HG02870 (cell line): ENCODE results near the gene CD68.

Experiments
- ATAC-seq: cut with Tn5 transposase; IDR thresholded peaks from one replicate; pipeline ENCODE4 v1.9.1; 2021; ENCODE audit warnings: mild to moderate bottlenecking, moderate library complexity; ENCODE audit not compliant: unreplicated experiment

CD68 gene

DNA sequence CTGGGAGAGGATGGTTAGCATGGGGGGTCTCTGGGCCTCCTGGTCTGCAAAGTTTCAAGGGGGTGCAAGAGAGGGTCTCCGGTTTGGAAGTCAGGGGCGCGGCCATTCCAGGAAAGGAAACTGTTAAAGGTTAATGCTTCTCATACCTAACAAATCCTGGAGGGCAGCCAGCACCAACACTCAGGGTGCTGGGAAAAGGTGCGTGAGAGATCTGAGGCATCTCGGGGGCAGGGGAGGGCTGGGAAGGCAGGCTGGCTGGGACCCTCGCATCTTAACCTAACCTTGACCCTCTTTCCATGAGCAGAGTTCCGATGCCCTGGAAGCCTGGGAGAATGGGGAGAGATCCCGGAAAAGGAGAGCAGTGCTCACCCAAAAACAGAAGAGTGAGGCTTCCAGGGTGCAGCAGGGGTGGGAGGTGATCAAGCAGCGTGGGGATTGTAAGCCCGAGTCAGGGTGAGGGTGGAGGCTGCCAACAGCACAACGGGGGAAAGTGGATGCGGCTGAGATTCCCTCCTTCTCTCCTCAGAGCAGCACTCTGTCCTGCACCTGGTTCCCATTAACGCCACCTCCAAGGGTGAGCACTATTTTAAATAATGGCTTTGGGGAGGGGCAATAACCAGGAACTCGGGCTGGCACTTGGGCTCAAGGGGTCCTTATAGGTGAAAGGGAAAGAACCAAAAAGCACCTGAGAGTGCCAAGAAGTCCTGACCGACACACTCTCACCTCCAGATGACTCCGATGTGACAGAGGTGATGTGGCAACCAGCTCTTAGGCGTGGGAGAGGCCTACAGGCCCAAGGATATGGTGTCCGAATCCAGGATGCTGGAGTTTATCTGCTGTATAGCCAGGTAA, 19.9 kb upstream of the CD68 start:
- no peak for ATAC-seq

DNA sequence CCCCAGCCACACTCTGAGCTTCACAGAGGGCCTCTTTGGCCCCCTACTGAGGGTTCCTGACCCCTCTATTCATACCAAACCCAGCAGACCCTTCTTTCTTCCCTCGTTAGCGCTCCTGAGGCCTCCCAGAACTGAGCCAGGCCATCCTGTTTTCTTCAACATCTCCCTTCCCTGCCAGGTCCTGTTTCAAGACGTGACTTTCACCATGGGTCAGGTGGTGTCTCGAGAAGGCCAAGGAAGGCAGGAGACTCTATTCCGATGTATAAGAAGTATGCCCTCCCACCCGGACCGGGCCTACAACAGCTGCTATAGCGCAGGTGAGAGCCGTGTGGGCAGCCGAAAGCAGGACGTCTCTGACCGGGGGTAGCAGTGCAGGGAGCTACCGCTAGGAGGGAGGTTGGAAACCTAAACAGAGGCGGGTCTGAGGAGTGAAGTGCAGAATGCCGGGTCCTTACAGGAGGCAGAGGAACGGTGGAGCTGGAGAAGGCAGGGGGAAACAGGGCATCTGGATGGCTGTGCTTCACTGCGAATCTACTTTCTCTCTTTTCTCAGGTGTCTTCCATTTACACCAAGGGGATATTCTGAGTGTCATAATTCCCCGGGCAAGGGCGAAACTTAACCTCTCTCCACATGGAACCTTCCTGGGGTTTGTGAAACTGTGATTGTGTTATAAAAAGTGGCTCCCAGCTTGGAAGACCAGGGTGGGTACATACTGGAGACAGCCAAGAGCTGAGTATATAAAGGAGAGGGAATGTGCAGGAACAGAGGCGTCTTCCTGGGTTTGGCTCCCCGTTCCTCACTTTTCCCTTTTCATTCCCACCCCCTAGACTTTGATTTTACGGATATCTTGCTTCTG, 19.0 kb upstream of the CD68 start:
- no peak for ATAC-seq

DNA sequence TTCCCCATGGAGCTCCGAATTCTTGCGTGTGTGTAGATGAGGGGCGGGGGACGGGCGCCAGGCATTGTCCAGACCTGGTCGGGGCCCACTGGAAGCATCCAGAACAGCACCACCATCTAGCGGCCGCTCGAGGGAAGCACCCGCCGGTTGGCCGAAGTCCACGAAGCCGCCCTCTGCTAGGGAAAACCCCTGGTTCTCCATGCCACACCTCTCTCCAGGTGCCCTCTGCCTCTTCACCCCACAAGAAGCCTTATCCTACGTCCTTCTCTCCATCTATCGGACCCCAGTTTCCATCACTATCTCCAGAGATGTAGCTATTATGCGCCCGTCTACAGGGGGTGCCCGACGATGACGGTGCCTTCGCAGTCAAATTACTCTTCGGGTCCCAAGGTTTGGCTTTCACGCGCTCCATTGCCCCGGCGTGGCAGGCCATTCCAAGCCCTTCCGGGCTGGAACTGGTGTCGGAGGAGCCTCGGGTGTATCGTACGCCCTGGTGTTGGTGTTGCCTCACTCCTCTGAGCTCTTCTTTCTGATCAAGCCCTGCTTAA, 18.3 kb upstream of the CD68 start:
- ATAC-seq, result peak; percentile 55

DNA sequence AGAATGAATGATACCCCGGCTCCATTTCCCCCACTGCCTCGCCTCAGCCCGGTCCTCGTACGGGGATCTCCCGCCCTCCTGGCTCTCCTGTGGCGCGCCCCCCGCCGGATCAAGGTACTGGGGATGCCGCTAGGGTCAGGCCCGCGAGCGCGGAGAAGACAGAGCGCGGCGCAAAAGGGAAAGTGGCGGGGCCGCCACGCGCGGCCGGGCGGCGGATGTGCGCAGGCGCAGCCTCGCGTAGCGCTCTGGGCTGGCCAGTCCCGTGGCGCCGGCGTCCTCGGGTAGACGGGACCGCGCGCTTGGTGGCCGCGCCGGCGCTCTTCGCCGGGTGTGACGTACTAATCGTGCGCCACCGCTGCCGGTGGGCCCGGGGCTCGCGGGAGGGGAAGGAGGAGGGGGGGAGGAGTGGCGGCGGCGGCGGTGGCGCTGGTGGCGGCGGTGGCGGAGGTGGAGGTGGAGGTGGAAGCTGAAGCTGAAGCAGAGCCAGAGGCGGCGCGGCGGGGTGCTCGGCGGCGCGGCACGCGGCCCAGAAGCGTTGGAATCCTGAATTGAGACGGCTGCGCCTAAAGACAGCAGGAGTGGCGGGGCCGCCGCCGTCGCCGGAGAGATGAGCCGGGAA, 17.7 kb upstream of the CD68 start, which contains the start of gene SENP3:
Gene SENP3 (plus strand): TSS at position 331 of the 619 bp plus-strand sequence. CDS start 1,158 bp downstream, outside the sequence.
- ATAC-seq, result peak; percentile 68

DNA sequence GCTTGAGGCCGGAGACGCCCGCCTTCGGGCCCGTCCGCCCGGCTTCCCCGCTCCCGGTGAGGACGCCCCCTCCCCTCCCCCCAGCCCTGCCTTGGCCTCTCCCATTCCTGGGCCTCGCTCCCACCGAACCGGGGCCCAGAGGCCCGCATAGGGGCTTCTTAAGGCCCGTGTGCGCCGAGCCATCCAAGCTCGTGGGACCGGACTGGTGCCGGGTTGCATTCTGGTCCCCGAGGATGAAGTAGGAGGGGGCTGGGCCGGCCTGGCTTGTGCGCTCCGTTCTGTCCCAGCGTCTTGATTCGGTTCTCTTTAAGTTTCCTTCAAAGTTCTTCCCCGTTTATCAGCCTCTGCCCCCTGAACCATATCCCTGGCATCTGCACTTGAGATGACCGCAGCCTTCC, 17.2 kb upstream of the CD68 start:
- ATAC-seq, result no peak

DNA sequence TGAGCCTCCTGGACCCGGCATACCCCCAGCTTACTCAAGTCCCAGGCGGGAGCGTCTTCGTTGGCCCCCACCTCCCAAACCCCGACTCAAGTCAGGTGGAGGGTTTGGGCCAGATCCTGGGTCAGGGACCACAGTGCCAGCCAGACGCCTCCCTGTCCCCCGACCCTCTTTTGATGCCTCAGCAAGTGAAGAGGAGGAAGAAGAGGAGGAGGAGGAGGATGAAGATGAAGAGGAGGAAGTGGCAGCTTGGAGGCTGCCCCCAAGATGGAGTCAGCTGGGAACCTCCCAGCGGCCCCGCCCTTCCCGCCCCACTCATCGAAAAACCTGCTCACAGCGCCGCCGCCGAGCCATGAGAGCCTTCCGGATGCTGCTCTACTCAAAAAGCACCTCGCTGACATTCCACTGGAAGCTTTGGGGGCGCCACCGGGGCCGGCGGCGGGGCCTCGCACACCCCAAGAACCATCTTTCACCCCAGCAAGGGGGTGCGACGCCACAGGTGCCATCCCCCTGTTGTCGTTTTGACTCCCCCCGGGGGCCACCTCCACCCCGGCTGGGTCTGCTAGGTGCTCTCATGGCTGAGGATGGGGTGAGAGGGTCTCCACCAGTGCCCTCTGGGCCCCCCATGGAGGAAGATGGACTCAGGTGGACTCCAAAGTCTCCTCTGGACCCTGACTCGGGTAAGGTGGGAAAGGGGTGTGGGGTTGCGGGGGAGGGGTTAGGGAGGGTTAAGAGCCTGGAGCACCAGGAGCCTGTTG, 16.1 kb upstream of the CD68 start:
- no peak for ATAC-seq

DNA sequence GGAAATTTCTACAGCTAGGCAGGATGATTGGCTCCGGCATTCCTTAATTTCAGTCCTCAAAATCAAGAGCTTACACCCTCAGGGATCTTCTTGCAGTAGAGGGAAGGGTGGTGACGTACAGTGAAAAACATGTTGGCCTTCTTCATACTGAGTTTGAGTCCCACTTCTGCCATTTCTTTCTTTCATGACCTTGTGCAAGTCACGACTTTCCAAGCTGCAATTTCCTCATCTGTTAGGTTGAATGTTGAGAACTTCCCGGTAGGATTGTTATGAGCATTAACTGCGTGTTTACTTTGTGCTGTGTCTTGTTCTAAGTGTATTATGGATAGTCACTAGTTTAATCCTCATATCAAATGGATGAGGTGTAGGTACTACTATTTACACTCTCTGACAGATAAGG, 9.9 kb upstream of the CD68 start:
- no peak for ATAC-seq

DNA sequence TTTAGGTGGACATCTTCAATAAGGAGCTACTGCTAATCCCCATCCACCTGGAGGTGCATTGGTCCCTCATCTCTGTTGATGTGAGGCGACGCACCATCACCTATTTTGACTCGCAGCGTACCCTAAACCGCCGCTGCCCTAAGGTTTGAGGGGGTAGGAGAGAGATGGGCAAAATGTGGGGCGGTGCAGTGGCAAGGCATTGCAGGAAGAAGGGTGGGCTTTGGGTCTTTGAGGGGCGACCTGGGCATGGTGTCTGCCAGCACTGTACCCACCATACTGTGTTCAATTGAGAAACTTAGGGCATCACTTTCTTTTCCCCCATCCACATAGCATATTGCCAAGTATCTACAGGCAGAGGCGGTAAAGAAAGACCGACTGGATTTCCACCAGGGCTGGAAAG, 9.1 kb upstream of the CD68 start:
- no peak for ATAC-seq

DNA sequence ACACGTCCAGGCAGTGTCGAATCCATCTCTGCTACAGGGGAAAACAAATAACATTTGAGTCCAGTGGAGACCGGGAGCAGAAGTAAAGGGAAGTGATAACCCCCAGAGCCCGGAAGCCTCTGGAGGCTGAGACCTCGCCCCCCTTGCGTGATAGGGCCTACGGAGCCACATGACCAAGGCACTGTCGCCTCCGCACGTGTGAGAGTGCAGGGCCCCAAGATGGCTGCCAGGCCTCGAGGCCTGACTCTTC, 7.2 kb upstream of the CD68 start:
- no peak for ATAC-seq

DNA sequence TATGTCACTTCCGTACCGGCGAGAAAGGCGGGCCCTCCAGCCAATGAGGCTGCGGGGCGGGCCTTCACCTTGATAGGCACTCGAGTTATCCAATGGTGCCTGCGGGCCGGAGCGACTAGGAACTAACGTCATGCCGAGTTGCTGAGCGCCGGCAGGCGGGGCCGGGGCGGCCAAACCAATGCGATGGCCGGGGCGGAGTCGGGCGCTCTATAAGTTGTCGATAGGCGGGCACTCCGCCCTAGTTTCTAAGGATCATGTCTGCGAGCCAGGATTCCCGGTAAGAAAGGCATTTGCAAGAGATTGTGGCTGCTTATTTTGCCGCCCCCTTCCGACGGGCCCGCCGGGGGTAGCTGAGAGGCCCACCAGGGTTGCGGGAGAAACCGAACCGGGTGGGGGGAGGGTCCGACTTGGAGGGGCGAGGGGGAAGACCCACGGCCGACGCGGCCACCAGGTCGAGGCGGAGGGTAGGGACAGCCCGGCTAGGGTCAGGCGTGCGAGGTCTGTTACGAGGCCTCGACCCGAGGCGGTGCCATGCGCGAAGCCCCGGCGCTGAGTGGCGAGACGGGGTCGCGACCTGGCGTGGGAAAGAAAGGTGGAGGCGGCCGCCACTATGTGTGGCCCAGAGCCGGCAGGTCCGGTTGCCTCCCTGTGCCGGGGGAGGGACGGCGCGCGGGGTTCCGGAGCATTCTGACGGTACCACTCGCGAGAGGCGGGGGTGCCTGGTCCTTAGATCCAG, 6.7 kb upstream of the CD68 start:
- ATAC-seq, result peak; percentile 88

DNA sequence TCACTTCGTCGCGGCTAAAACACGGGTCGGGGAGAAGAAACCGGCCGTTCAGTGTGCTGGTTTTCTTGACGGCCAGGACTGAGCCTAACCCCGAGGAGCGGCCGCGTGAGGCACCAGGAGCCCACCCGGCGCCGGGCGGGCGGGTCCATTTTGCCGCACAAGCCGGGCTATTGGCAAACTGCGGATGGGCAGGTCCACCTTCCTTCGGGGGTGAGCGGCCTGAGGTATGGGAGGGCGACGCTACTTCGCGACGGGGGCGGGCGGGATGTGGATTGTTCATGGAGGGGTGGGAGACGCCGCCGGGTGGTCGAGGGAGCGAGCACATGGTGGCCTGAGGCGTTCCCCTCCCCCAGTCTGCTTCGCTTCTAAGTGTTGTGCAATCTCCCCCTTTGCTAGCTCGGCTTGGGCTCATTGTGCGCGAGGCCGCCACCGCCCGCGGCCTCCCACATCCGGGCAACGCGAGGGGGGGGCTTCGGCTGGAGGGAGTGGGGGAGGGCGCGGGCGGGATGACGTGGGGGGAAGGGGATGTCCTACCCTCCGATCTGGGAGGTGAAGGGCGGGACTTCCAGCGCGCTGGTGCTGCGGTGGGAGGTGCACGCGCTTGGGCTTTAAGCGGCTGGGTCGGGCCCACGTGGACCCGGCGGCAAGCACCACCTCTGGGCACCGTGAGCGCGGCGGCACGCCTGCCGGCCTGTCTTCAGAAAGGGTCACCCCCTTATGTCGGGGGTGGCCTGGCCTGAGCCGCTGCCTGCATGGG, 5.9 kb upstream of the CD68 start:
- ATAC-seq, result no peak

DNA sequence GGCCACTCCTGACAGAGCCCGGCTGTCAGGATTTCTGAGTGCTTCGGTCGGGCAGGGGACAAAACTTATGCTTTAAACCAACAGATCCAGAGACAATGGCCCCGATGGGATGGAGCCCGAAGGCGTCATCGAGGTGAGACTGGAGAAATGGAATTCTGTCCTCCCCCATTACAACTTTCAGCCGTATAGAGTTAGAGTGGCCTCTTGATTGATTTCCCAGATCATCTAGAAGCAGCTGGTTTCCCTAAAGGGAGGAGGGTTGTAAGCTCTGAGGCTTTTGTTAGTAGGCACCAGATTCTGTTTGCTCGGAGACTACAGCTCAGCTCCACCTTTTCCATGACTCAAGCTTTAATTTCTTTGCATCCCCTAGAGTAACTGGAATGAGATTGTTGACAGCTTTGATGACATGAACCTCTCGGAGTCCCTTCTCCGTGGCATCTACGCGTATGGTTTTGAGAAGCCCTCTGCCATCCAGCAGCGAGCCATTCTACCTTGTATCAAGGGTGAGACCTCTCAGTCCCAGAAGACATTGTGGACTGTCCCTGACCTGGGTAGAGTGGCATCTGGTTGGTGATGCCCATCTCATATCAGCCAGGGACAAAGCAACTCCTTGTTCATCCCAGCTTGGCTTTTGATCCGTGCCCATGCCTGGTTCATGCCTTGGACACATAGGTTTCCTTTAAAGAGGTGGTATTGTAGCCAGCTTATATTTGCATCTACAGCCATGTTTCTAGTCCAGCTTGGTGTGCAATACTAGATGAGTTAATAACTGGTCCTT, 5.1 kb upstream of the CD68 start:
- ATAC-seq, result no peak

DNA sequence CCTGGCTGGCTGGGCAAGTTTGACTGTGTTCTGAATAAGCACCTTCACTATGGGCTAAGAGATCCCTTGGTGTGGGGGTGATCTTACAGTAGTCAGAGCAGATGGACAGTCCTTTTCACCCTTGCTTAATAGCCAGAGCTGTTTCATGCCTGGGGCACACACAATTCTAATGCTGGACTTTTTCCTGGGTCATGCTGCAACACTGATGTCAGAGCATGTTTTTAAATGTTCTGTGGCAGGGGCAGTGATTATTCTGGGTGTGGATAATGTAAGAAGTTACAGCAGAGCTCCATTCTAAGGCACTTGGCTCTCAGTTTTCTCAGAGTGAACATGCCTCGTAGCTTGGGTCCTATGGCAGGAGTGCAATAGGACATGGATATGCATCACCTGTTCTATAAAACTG, 4.0 kb upstream of the CD68 start:
- ATAC-seq, result no peak

DNA sequence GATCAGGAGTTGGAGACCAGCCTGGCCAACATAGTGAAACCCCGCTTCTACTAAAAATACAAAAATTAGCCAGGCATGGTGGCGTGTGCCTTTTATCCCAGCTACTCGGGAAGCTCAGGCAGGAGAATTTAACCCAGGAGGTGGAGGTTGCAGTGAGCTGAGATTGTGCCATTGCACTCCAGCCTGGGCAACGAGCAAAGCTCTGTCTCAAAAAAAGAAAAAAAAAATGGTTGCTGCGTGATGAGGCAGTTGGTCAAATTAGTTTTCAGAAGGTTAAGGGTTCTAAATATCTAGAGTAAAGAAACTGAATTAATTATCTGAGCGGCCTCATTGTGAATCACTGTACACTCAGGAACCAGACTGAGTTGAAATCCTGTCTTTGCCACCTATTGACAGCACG, 3.5 kb upstream of the CD68 start:
- ATAC-seq, result no peak

DNA sequence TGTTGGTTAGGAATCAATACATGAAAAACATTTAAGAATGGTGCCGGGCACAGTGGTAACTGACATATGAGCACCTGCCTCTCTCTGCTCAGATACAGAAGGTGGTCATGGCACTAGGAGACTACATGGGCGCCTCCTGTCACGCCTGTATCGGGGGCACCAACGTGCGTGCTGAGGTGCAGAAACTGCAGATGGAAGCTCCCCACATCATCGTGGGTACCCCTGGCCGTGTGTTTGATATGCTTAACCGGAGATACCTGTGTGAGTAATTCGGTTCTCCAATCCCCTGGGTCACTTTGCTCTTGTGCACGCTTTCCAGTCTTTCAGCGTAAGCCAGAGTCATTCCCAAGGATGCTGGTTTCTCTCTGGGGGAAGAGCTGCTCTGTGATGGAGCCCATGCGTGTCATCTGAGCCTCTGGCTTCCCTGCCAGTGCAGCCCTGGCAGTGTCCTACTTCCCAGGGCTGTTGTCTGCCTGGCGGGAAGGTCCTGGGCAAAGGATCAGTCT, 3.0 kb upstream of the CD68 start:
- ATAC-seq, result no peak

DNA sequence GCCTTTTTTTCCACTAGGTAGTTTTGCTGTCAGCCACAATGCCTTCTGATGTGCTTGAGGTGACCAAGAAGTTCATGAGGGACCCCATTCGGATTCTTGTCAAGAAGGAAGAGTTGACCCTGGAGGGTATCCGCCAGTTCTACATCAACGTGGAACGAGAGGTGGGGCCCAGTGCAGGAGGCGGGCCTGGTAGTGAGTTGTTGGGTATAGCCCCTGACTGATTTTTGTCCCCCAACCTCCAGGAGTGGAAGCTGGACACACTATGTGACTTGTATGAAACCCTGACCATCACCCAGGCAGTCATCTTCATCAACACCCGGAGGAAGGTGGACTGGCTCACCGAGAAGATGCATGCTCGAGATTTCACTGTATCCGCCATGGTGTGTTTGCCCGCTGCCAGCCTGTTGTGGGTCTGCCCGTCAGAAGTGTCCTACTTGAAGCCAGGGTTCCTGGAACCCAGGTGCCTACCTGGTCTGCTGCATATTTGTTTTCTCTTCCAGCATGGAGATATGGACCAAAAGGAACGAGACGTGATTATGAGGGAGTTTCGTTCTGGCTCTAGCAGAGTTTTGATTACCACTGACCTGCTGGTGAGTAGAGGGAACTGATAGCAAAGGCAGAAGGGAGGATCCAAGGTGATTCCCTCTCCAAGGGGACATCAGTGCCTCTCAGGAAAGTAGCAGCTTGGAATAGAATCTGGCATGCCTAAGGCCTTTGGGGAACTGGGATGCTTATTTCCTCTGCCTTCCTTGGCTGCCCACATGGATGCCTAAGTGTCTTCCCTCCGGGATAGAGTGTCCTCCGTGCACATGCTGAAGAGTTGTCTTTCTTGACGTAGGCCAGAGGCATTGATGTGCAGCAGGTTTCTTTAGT, 1.9 kb upstream of the CD68 start:
- no peak for ATAC-seq

DNA sequence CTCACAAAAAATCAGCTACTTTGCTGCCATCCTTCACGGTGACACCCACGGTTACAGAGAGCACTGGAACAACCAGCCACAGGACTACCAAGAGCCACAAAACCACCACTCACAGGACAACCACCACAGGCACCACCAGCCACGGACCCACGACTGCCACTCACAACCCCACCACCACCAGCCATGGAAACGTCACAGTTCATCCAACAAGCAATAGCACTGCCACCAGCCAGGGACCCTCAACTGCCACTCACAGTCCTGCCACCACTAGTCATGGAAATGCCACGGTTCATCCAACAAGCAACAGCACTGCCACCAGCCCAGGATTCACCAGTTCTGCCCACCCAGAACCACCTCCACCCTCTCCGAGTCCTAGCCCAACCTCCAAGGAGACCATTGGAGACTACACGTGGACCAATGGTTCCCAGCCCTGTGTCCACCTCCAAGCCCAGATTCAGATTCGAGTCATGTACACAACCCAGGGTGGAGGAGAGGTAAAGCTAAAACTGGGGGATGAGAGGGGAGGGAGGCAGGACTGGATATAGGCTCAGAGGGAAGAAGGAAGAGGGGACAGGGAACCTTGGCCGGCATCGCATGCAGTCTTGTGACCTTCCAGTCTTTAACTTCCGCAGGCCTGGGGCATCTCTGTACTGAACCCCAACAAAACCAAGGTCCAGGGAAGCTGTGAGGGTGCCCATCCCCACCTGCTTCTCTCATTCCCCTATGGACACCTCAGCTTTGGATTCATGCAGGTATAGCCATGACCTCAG, 581 bp downstream of the CD68 start:
- no peak for ATAC-seq
